Fibroblast of upper back skin (primary cell): ENCODE data around the gene NALCN.

Experiments used
- DNase-seq: peaks from one replicate; pipeline ENCODE4 v3.0.0-alpha.2; 2013

The NALCN gene

DNA sequence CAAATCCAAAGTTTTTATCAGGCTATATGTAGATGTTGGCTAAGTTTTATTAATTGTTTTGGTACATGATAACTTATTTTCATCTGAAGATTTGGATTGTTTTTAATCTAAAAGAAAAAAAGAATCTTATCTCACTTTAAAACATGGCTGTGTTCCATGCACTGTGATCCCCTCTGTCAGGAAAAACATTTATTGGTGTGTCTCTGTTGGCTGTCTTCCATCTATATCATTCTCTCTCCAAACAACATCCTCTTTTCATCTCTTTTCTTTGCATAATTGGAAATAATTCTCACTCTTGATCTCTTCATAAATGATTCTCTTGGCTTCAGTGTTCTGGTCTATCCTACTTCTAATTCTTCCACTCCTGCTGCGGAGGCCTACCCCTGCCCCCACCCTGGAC lies 4.2 kb downstream of the NALCN start:
- DNase-seq, result no peak

DNA sequence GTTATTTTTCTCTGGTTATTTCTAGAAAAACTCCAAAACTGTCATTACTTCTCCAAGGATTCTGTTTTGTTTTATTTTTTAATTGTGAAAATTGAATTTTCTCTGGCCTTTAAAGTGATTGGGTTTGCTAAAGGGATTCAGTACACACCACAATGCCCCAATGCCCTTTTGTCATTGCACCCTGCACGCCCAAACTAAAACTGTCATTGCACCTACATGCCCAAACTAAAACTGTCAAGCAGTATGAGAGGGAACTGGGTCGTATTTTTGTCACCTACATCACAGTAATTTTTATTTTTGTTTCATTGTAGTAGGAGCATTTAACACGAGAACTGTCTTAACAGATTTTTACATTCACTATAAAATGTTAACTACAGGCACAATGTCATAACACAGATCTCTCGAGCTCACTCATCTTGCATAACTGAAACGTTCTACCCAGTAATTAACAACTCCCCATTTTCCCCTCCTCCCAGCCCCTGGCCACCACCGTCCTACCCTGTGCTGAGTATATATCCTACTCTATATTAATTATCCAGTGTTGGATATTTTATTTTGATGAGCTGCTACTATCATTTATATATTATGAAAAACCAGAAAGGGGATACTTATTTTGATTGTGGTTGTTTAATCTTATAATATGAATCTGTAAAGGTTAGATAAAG lies 7.2 kb downstream of the NALCN start:
- no peak for DNase-seq

DNA sequence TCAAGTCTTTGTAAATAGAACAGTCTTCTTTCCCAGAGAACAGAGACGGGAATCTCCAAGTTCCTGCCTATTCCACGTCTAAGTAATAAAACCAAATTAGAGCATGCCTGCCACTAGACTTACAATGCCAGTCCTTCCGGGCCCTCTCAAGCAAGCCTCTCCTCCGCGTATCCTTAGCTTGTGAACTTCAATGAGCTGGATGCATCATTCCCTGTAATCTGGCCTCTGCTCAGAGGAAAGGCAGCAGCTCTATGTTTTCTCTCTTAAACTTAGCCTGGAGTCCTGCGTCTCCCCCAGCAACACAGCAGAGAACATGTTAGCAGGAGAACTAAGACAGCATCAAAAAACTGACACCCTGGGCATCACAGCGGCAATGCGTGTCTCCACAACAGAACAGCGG lies 8.2 kb downstream of the NALCN start:
- no peak for DNase-seq

DNA sequence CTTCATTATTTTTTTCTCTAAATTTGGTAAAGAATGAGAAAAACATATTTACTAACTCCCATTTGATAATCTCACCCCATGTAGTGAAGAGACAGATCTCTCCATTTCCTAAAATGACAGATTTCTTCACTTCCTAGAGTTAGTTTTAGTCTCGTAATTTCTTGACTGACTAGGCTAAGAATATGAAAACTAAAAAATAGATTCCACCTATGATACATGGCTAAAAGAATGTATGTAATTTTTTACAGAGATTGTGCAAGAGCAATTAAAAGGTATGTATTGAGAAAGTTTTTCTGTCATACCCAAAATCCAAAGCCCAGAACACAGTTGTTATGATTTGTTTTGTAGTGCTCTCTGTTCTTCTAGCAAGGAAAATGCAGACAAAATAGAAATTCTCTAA lies 9.5 kb downstream of the NALCN start:
- DNase-seq, result peak; percentile 37

DNA sequence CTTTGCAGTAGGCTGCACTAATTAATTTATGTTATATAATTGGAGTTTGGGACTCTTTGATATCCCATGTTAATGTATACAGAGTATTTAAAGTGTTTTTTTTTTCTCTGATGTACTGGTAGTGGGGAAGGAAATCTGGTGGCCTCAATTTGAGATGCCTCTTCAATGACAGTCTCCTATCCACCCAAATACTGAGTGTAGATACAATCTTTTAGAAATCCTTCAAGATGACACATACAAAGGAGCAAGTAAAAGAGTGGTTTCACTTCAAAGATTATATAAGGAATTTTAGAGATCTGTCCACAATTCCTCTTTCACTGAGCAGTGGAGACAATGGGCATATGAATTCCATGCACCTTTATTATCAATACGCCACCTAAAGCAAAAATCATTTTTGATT lies 15.1 kb downstream of the NALCN start:
- peak; percentile 32 for DNase-seq

DNA sequence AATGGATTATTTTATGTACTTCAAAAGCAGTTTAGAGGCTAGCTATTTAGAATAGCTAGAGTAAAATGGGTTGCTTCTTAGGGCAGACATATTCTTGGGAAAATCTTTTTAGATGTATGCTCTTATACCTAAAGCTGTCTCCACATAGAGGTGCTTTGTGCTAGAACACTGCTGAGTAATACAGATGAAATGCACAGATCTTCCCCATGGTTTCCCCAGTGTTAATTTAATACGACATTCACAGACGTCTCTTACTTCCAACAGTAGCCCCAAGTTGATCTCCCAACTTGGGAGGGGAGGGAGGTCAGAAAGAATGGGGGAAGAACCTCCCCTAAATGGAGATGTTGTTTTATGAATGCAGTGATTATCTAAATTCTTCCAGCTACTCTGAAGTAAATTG lies 16.9 kb downstream of the NALCN start:
- peak; percentile 57 for DNase-seq

DNA sequence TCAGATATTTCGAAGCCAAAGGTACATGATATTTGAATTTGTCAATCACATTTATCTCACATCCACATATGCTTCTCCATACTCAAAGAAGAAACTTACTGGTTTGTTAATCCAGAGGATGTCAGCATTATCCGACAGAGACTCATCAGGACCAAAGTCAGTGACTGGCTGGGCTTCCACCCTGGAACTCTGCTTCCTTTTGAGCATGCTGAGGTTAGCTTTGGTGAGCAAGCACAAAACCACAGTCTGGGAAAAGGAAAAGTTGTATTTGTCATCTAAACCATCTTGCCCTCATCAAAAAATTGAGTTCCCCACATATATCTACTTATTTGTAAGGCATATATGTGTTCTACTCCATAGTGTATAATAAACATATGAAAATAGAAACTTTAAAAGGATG lies 17.4 kb downstream of the NALCN start:
- DNase-seq, result peak; percentile 89

DNA sequence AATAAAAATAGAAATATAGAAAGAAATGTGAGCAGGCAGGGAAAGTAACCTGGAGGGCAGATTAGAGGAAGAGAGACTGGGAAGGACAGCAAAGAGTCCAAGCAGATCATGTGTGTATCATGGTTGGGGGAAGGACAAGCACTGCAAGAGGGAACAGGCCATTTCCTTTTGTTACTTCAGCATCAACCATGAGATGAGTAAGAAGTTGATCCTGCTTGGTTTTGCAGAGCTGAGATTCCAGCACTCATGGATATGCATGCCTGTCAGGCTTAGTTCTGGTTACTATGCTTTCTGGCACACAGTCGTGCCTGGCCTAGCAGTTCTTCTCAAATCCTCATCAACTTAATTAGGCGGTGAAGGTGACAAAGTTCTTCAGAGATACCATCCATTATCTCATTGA lies 18.1 kb downstream of the NALCN start:
- DNase-seq, result peak; percentile 82

DNA sequence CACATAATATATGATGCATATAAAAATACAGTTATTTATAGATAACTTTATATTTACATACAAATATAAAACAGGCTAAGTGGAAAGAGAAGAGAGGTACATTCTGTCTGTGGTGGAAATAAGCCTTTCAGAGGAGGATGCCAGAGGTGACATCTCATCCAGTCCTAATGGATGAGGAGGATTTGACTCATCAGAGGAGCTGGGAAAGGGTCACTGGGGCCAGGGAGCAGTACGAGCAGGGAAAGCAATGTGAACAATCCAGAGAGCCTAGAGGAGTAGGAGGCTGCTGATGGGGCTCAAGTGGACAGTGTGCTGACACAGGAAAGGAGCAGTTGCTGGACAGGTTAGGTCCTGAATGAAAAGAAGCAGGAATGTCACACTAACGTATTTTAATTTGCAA lies 18.6 kb downstream of the NALCN start:
- peak; percentile 88 for DNase-seq

DNA sequence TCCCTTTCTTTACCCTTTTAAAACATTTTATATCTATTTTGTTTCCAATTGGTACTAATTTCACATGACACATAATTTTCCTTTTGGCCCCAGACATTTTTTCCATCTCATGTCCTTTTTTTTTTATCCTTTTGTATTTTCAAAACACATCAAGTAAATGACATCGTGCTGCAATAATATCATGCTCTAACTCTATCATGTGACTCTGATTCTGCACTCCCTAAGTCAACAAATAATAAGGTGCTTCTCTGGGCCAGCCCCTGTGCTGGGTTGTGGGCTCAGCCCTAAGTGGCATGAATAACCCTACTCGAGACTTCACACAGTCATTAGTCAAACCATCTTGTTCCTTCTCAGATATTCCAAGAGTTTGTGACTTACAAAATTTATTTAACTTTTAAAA lies 21.7 kb downstream of the NALCN start:
- DNase-seq, result no peak

DNA sequence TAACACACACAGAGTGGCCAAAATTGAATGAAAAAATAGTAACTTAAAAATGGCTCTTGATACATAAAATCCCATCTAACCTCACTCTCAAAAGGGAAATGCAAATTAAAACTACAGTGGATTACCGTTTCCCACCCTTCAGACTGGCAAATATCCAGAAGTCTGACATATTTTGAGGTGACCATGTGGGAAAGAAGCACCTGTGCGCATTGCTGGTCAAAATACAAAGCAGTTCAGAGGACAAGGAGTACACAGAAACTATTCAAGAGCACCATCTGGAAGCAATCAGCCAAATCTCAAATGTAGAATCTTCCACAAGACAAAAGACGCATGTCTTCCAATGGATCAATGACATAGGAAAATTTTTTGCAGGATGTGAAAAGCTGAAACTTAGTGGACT lies 23.2 kb downstream of the NALCN start:
- DNase-seq, result peak; percentile 29

DNA sequence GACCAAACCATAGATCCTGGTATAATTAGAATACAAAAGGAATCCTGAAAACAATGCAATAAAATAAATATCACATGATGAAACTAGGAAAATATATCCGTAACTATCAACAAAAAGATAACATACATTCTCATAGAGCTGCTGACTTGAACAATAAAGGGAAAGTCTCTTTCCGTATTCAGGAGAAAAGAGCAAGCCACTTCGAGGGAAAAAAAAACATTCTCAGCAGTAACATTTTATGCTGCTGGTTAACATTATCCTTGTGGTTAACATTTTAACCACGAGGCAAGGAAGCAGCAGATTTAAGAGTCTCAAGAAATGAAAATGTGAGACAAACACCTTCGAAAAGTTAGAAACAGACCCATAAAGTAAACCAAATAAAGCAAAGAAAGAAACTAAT lies 25.8 kb downstream of the NALCN start:
- peak; percentile 68 for DNase-seq

DNA sequence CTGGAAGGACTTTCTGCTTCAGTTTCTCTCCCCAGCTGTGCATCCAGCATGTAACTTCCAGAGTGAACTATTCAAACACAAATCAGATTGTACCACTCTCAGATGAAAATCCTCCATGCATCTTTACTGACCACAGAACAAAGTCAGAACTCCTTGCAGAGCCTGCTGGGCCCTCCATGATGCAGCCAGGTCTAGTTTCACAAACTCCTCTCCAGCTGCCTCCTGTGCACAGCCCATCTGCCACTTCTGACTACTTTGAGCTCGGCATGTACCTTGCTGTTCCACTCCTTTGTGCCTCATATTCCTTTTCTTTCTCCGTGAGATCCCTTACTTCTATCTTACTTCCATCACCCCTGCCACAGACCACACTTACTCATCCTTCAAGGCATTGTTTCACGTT lies 31.4 kb downstream of the NALCN start:
- DNase-seq, result no peak

DNA sequence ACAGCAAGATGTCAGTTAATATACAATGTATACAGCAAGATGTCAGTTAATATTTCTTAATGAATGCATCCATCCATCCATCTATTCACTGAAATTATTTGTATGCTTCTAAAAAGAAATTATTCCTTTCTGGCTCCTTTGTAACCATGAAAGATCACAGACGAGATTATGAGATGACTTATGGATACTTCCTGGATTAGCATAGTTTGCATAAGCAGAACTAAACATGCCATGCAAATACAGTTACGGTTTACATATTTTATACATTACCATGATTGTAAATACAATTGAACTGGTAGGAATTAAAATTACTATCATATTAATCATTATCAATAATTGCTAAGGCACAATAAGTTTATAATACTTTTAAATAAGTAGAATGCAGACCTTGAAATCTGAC lies 32.7 kb downstream of the NALCN start:
- no peak for DNase-seq

DNA sequence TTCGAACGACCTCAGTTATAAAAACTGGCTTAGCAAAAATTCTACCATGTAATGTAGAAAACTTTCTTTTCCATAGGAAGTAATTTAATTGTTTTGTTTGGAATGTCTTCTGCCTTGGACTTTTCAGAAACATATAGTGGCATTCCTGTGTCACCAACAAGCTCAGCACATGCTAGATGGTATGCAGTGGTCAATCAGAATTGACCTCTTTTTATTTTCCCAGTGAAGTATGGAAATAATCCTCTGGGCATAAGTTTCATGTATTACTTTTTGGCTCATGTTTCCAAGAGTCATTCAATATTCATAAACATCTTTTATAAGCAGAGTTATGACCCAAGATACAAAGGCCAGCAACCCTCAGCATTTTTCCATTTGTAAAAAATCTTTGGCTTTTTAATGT lies 33.6 kb downstream of the NALCN start:
- DNase-seq, result peak; percentile 33

DNA sequence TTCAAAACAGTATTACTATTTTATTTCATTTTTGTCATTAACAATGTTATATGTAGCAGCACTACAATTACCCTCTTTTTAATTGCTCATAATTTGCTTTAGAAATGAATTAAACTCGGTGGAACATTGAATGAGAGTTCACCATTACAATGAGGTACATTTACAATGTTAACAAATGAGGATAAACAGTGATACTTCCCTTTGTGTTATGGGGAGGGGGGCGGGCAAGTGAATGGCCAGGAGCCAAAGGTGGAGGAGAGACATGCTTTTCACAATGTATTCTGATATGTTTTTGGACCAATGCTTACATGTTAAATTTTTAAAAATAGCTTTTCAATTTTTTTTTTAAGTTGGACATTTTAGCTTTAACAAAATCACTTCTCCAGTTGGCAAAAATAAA lies 34.2 kb downstream of the NALCN start:
- DNase-seq, result no peak

DNA sequence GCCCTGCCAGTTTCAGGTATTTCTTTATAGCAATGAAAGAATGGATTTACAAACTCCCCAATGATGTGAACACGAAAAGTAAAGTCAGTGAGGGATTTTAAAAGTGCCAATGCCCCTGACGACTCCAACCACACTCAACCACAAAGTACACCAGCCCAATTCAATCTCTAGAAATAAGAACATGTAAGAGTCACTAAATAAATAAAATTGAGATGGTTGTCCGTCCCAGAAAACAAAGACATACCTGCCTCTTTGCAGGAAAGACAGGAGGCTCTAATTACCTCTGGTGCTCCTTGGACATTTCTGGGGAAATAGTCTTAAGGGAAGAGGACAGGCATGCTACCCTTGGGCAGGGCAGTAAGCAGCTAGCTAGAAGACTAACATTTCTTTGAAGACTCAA lies 55.8 kb downstream of the NALCN start:
- no peak for DNase-seq

DNA sequence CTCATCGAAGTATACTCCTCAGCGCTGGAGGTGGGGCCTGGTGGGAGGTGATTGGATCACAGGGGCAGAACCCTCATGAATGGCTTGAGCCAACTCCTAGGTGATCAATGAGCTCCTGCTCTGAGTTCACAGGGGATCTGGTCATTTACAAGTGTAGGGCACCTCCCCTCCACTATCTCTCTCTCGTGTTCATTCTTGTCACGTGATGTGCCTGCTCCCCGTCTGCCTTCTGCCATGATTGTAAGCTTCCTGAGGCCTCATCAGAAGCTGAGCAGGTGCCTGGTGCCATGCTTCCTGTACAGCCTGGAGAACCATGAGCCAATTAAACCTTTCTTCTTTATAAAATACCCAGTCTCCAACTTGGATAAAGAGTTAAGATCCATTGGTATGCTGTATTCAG lies 61.4 kb downstream of the NALCN start:
- DNase-seq, result no peak

DNA sequence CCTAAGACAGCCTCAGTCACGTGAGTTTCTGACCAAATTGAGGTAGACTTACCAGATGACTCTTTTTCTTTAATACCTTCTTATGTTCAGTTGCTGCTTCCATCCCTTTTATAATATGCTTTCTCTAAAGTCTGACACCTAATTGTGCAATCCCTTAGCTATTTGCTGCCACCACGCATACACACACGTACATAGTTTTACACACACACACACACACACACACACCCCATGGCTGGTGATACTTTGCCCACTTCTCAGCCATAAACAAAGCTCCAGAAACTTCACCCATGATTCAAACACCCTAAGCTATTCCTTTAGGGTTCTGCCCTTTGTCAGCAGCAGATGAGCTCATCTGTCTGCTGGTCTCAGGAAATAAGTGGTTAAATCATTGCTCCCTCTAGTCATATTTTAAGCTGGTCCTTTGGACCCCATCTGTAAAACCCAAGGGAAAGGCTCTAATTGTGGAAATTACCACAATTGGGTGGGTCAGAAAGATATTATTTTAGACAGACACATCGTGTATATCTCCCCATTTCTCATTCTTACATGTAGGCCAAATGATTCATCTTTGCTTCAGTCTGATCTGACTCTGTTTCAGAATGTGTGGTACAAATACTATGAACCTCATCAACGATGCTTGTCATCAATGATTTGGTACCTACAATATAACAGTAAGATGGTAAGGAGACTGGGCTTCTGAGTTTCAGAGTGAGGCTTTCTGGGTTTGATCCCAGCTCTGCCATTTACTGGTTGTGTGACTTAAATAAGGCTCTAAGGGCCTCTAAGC lies 69.2 kb downstream of the NALCN start:
- peak; percentile 46 for DNase-seq

DNA sequence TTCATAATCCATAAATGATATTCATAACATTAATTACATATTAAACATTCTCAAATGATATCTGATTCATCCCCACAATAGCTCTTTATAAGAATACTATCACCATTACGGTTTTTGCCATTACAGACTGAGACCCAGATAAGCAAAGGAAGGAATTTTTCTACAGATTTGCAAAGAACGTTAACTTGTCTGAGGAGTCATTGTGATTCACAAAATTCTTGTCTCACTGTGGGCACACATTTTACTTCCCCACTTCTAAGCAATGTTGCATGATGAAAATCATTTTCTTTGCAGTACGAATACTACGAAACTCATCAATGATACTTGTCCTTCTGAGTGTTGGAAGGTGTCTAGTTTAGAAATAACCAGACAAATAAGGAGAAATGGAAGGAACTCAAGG lies 70.1 kb downstream of the NALCN start:
- peak; percentile 14 for DNase-seq

DNA sequence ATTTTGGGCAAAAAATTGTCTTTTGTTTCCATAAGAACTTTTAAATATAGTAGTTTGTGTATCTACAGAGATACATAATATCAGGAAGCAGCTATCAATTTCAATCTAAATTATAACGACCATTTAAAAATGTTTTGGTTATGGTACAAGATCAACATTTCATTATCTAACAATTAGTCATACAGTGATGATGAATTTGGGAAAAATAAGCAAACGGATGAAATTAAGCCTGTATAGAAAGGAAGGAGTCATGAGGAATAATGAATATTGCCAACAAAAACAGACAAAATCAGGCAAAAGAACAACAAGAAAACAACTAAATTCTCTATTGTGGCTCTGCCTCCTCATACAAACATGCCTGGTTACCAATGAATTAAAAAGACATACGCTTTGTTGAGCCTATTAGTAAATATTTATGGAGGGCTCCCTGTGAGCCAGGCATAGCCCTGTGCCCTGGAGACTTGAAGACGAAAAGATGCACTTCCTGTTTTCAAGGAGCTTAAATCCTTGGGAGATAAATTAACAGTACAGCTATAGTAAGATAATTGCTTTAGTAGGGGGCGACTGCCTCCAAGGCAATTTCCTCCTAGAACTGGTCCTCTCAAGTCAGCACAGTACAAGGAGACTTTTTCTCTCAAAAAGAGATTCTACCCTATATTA lies 73.0 kb downstream of the NALCN start:
- DNase-seq, result no peak

DNA sequence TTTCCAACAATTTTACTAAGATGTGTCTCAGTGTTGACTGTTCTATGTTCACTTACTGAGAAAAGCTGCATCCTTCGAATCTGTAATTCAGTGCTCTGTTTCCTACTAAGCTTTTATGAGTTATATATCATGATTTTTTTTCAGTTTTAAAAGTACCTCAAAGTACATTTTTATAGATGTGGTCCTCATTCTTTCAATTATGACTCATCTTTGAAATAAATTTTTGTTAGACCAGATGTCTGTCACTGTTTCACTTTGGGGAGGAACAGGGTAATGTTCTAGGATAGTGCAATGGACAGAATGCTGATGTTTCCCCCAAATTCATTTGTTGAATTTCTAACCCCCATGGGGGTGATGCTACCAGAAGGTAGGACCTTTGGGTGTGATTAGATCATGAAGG lies 74.8 kb downstream of the NALCN start:
- DNase-seq, result peak; percentile 55

DNA sequence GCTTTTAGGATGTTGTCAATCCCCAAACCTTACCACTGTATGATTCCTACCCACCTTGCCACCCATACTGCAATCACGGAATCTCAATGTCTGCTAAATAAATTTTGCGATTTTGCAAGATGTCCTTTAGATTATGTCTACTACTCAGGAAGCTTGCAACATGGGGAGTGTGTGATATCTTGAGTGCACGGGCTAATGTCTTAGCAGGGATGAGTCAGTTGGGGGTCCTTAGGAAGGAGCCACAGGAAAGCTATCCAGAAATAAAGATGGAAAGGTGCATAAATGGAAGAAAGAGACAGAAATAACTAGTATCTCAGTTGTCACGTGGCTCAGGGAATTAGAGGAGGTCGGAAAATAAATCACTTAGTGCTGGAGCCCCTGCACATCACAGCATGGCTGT lies 77.1 kb downstream of the NALCN start:
- no peak for DNase-seq

DNA sequence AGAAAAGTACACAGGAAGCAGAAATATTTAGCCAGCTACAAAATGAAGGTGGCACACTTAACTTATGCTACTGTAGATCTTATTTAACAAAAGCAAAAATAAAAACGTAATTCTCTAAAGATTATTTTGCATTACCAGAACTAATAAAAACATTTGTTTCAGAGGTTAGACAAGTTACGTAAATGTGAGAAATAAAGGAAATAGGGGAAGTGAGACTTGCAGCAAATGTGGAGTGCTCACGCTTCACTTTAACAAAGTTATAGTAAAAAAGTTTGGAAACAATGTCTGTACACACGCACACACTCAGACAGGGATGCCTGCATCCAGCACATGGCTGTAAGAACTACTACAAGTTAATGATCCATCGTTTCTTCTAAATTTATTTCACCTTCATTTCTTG lies 83.7 kb downstream of the NALCN start:
- DNase-seq, result no peak
